HG03520 (cell line): Measurements from ENCODE around the gene PRRX1.

Experiments used
- ATAC-seq: cut with Tn5 transposase; IDR thresholded peaks from one replicate; pipeline ENCODE4 v1.9.1; 2021; ENCODE audit warnings: mild to moderate bottlenecking, moderate library complexity; ENCODE audit not compliant: unreplicated experiment

PRRX1 gene

DNA sequence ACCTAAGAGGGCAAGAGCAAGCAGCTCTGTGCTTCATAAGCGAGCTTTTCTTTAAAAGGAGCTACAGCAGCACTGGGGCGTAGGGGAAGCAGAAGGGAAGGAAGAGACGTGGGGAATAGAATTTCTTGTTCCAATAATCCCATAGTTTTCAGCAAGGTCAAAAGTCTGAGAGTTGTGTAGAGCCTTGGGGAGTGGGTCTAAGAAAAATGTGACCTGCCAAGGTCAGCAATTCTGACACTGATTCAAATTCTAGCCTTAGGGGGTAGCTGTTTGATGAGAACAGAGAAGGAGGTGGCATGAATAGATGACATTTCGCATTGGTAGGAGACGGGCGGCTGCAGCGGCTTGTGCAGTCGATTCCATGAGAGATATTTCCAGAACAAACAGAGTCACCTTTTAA, 22.4 kb downstream of the PRRX1 start:
- no peak for ATAC-seq

DNA sequence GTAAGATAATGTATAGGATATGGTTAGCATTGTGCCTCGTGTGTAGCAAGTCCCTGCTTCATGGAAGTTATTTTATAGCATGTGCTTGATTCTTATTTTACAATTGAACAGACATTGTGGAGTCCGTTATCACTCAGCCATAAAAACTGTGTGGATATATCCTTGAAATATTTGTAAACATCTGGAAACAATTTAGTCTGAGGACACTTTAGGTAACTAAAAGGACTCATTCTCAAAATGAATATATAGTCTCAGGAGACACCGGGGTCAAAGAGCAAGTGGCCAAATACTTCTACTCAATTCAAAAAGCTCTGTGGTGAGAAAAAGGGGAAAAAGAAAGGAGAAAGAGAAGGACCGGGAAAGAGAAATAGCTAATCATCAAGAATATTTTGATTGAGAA, 23.7 kb downstream of the PRRX1 start:
- ATAC-seq: no peak

DNA sequence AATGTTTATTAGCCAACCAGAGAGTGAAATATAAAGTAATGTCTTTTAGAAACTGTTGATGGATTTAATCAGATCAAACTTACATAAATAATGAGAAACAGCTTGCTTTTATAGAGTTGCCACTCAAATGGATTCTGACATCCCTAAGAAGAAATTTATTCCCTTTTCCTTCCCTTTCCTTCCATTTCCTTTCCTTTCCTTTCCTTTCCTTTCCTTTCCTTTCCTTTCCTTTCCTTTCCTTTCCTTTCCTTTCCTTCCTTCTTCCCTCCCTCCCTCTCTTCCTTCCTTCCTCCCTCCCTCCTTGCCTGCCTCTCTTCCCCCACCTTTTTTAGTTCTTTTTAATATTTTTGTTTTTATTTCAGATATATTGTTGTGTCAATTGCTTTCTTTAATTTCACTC, 27.3 kb downstream of the PRRX1 start:
- ATAC-seq: no peak

DNA sequence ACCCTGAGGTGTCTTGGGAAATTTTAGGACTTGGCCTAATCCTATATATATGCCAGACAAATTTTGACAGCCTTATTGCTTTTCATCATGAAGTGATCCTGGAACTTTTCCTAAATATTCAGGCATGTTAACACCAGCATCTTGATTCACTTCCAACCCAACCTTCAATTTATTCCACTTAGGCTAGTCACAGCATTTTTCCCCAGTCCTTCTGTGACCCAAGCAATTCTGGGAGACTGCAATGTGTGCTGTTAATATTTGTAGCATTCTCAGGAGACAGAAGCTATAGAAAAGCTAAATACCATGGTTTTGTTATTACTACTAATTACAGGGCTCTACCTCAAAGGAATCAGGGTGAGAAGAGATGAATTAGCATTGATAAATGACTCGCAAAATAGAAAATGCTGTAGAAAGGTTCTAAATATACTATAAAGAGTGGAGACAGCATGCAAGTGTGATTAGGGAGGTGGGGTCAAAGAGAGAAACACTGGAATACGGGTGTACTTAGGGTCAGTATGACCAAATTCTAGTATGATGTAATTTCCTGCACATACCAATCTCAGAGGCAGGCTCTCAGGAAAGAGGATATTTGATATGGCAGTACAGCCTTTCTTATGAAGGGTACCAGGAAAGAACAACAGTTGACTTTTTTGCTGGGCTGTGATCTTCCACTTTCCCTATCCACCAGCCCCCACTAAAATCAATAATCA, 29.1 kb downstream of the PRRX1 start:
- no peak for ATAC-seq

DNA sequence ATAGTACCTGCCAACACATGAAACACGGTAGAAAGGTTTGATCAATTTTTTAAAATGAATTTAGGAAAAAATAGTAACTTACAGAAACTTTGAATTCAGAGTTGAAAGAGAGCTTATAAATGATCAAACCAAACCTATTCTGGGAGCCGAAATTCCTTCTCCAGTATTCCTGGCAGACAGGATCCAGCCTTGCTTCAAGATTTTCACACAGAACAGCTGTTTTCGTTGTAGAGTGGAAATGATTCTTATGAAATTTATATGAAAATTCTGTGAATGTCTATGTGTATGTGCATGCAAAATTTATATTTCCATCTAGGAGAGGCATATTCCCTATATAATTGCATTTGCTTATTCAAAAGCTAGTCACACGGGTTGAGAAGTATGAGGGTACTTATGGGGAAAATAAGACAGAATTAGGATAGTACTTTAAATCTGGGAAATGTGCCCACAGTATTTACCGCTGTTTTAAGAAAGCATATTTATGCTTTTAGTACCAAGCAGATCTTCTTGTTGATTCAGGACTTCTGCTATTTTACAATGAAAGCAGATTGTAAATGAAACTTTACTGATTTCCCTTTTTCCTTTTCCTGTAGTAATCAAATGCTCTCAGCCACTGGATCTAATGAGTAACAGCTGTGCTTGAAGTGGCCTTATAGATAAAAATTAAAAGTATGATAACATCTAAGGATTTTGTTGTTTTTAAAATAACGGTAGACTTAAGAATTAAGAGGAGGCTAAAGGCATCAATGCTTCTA, 30.4 kb downstream of the PRRX1 start:
- ATAC-seq: no peak

DNA sequence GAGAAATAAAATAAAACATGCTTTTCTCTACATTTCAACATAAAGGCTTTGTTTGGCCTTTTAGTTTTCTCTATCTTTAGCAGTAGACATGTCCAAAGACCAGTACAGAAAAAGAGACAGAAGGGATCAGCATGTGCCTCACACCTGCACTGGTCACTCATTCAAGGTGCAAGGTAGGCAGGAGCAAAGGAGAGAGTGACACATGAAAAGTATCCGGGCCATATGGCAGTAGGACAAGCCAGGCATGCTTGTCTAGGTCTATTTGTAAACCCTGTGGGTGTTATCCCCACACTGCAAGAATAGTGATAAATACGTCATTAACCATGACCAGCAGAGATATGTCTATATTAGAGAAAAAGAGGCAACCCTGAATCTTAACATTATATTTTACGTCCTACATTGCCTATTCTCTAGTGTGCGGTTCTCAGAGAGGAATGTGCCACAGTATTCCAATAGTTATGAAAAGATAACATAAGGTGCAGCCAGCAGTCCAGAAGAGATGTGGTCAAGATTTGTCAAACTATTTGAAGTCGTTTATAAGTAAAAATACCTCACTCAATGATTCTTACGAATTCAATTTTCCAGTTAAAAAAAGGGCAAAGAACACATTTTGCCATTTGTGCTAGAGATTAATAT, 32.1 kb downstream of the PRRX1 start:
- ATAC-seq: no peak

DNA sequence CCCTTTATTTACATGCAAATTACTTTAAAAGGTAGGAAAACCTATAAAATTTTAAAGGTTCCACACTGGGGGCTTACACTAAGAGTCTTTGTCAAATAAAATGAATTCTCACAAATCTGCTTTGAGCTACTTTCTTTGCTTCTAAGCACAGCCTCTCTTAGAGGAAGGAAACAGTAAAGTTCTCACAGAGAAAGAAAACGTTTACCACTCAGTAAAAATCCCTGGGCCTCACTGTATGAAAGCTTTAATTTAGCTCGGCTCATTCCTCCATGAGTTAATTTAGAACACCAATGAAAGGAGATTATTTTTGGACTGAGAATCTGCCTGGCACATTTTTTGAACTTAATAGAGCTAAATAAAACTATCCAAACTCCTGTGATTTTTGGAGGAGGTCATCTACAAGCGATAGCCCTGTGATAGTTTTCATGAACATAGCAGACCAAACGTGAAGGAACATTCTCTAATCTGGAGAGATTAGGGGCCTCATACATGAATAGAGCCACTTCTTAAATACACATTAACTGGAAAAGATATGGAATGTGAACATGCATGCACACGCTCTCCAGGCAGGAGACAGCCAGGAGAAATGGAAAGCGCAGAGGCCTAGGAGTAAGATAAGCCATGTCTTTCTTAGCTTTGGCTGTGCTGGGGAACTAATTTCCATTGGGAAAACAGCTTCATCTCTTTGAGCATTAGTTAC, 32.8 kb downstream of the PRRX1 start:
- no peak for ATAC-seq

DNA sequence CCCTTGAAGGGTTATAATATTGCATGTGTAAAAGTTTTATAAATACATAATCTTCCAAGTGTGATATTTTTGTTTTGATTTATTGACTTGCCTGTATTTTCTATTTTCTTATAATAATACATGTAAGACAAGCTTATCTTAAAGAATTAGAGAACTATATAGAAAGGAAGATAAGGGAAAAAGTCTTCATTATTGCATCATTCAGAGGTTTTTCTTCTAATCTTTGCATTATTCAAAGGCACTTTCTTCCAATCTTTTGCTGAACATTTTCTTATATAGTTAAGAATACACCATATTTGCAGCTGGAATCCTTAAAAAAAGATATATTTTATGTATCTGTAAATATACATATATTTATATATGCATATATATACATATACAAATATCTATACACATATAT, 33.4 kb downstream of the PRRX1 start:
- ATAC-seq: no peak

DNA sequence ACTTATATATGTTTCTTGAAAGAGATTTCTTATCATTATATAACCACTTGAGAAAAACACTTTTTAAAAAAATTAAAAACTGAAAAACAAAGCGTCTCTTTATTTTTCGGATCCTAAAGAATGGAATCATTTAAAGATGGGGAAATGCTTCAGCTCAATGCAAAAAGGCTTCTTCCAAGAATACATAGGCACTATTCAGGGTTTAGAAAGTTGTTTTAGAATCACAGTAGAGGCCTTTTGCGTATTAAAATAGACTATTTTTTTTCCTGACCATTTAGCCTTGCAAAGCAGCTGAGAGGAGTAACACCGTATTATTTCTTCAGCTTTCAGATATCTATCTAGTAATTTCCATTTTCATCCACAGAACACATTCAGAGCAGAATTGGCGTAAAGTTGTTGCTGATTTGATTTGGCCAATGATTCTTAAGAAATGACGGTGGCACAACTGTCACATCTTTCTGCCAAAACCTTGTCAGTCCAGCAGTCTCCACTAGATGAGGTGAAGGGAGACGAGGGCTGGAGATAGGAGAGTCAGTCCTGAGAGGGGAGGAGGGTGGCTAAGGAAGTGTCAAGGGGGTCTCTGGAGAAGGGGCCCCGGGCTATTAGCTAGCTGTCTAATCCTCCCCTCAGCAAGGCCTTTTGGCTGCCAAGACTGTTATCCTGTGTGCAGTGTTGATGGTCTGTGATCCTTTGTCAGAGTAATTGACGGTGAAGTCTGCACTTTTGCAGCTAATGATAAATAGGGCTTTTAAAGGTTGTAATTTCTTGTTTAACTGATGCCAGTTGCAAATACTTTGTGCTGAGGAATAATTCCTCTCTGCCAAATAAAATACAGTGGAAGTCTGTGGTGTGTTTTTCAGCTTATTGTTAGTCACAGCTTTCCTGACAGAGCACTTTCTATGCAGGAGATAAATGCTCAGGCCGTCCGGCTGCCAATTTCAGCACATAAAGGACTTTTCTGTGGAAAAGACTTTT, 34.7 kb downstream of the PRRX1 start:
- no peak for ATAC-seq

DNA sequence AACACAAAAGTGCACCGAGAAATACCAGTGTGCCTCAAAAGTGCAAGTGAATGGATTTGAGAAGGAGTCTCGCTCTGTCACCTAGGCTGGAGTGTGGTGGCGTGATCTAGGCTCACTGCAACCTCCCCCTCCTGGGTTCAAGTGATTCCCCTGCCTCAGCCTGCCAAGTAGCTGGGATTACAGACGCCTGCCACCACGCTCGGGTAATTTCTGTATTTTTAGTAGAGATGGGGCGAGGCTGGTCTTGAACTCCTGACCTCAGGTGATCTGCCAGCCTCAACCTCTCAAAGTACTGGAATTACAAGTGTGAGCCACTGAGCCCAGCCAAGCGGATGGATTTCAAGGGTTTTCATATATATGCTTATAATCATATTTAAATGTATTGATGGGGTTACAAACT, 35.8 kb downstream of the PRRX1 start:
- no peak for ATAC-seq

DNA sequence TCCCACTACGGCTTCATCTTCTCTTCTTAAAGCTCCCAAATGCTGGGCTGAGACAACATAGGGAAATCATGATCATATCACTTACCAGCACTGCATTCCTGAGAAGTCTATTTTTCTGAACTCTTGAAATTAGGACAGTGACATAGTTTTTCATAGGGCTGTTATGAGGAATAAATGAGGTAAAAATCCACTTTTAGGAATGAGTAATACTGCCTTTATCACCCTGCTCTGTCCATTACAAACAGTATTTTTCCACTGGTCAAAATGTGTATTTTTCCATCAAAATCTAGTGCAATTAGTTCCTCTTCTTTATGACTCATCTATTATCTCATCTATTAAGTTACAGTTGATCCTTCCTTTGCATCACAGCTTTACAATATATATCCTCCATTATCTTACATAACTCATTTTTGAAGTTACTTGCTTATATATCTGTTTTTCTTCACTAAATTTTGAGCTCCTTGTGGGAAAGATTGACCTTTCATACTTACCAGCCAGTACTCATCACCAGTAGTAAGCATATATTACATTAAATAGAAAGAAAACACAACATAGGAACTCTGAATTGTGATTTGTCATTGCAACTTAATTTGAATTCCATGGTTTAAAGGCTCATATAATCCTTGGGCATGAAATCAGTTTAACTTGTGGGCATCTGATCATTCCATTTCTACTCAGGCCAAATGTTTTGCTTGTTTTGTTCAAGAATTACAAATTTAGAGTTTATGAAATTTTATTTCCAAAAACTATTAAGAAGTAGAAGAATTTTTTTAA, 37.1 kb downstream of the PRRX1 start:
- no peak for ATAC-seq

DNA sequence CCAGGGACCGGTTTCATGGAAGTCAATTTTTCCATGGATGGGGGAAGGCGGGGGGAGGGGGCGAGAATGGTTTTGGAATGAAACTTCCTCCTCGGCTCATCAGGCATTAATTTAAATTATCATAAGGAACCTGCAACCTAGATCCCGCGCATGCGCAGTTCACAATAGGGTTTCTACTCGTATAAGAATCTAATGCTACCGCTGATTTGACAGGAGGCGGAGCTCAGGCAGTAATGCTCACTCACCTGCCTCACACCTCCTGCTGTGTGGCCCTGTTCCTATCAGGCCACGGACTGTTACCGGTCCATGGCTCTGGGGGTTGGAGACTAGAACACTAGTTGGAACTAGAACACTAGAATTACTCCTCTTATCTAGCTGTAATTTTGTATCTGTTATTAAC, 38.0 kb downstream of the PRRX1 start:
- ATAC-seq: no peak

DNA sequence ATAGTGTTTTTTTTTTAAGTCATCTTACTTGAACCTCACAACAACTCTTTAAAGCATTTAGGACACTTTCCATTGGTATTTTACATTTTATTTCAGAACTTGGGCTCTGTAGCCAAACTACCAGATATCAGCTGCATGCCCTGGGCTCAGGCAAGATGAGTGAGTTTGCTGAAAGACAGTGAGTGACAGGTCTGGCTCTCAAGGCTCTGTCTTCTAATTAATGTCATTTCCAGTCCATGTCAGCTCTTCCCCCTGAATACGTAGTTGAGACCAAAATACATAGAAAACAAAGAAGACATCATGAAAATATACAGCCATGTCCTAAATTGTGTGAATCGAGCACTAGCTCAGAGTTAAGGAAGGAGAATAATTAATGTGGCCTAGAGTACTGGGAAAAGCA, 39.7 kb downstream of the PRRX1 start:
- ATAC-seq: no peak

DNA sequence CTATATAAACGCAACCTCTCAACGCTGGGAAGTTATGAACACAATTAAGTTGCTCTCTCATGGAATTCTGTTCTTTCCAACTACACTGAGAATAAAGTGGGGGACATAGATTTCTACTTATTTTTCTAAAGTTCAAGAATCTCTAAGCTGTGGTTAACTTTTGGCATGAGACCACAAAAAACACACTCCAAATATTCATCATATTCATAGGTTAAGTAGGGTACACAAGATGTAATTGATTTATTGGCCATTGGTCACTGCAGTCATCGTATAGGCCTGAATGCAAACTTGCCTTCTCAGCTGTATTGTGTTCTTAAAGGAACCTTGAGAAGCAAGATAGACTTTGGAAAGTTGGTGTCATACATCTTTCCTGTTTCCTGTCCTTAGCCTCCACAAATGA, 40.3 kb downstream of the PRRX1 start:
- no peak for ATAC-seq

DNA sequence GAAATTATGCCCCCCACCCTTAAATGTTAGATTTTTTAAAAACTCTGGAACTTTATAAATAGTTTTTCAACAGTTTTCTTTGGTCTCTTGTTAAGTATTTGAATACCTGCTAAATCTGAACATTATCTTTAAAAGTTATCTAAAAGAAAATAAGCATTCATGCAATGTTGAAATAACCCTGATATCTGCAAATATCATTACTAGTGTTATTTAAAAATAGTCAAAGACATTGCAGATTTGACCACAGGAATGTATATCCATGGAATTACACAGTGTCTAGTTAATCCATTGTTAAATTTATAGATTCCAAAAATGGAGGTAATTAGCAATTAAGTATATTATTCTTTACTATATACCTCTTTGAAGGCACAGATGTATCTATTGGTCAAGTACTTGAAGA, 42.0 kb downstream of the PRRX1 start:
- no peak for ATAC-seq

DNA sequence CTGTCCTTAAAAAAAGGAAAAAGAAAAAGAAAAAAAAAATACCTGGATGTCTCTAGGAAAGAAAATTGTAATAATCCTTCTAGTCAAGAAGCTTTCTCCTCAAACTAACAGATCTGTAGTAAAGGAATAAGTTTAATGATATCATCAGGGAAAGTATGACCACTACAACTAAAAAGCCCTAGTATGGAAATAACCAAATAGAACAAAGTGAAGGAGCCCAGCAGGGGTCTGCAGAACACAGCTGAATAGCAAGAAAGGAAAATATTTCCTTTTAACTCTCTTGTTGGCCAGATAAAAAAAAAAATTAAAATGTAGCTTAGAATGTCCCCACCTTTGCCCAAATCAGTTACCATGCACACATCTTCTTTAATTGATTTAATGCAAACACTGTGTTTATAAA, 43.2 kb downstream of the PRRX1 start:
- no peak for ATAC-seq

DNA sequence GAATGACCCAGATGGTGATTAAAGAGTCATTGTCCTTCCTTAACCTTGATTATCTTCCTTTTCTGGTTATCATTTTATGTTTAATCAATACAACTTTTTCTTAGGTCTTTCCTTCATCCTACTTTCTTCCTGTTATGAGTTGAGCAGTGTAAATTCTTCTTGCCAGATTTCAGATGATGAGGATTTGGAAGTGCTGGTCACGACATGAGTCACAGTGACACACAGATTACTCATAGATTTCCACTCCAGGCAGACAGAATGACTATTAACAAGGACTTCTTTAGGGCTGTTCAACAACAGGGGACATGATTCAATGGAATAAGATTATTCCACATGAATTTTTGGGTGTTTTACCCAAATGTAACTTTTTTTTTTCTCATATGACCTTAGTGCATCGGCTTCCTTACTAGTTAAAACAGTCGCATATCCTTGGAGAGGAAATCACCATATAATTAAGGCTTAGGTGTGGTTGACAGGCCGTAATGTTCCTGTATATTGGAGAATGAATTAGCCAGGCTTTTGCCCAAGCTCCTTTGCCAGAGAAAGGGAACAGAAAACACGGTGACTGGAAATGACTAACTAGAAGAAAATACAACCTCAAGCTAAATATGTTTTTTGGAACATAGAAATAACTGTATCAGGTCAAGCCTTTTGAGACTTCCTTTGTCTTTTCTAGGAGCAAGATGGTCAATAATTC, 44.2 kb downstream of the PRRX1 start:
- no peak for ATAC-seq

DNA sequence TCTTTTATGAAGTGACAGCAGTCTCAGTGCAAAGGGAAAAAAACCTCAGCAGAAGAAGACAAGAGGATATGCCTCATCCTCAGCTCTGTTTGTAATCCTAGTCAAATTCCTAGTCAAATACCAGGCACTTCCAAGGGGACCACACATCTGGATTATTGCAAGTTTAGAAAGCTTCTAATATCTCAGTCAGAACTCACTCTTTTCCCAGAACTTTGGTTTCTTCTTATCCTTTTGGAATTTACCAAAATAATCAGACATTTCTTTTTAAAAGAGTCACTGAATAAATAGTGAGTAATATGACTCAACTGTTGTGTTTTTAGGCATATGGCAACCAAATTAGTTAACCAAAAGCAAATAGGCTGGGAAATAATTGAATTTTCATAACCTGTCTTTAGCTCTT, 47.8 kb downstream of the PRRX1 start:
- no peak for ATAC-seq

DNA sequence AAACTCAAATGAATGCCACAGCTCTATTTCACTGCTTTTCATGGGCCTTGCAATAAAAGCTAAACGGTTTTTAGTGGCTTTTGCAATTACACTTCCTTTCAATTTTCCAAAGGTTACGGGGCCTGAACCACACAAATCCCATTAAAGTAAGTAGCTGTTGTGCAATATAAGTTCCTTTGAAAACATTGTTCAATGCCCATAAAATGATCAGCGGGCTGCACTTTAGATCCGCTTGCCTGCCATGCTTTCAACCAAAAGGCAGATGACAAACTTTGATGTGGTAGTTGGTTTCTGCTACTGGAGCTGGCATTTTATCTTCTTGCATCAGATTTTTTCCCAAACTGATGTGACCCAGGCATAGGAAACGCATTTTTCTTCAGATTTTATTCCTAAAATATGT, 50.2 kb downstream of the PRRX1 start:
- ATAC-seq: no peak
